NCI-H774 (cell line): Measurements from ENCODE around the gene CEP63.

Experiments used
- DNase-seq: peaks from one replicate; lab custom pipeline; 2025; lab: John Stamatoyannopoulos, UW

The CEP63 gene

DNA sequence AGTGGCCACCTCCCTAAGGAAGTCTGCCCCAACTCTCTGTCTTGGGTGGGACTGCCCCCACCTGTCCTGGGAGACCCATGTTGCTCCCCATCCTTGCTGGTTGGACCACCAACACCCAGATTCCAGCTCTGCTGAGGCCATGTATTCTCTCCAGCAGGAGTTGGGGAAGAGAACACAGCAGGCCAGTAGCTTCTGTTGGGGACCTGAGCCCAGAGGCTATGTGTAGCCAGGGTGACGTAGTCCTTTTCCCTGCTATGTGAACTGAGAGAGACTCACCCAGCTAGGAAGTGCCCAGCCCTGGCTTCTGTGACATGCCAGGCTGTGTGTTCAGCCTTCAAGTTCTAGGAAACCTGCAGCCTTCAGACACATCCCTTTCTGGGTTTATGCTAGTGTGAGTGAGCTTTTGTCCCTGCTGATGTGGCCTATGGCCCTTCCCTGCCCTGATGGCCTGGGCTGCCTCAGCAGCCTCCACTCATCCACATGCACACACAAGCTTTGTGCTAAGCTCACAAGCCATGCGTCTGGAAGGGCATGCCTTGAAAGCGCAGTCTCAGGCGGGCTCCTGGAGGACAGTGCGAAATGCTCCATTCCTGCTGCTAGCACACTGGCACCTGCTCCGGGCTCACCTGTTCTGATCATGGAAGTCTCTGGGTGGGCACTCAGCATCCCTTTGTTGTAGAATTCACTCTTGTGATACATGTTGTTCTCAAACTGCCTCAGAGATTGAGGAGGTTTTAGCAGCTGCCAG is 122.3 kb downstream of the CEP63 start:
- DNase-seq: no peak

- no peak for DNase-seq
Observed at GRCh38 chr3:134608771-134609435, 123.0 kb downstream of the CEP63 start.

DNA sequence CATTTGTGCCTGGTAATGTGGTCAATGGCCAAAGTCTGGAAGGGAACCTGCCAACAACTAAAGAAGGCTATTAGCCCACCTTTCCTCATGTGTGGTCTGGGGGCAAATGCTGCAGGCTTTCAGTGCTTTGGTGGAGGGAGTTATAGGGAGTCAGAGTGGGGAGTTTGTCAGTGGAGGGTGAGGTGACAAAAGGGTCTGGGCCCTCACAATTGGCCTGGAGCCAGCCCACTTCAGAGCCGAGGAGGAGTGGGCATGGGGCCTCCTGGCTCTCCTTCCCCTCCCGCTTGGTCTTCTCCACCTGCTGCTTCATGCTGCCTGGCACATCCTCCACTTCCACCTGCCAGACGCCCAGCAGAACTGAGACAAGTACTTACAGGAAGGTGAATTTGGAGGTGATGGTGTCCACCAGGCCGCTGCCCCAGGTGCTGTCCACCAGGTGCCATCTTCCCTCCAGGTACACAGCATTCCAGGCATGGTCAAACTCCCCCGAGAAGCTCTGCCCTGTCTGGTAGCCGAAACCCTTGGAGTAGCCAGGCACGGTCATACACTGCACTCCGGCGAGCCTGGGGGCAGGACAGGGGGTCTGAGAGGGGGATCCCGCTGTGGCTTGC is 124.1 kb downstream of the CEP63 start:
- no peak for DNase-seq

DNA sequence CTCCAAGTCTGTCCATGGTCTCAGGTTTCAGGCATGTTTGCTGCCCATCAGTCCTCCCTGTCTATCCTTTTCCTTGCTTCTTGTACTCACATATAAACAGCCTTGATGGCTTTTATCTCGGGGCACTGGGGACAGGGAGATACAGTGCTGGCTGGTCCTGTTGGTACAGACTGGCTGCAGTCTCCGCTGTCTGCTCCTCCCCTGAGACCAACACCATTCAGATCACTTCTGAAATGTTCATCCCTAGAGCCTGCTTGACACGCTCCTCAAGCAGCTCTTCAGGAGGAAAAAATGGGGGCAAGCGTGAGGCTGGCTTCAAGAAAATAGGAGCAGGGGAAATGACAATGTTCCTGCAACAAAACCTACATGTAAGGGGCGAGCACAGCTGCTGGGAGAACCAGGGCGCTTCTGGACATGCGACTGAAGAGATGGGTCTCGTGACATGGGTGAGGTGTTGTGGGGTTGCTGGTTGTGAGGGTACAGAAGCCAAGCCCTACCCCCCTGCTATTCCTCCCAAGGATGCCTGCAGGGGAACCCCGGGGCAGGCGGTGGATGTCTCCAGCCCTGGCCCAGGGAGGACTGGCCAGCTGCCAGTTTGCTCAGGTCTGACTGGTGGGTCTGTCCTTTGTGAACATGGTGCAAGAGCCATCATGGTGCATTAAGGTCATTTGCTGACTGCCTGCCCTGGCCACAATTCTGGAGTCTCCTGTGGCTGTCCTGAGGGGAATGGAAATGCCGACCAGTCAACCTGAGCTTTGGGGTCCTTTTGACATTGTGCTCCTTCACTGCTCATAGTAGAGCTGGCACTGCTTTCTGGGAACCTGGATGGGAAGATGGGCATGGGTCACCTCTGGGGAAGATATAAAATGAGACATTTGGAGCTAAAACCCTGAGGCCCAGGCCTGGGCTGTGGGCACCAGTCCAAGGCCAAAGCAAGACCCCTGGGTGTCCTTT is 124.9 kb downstream of the CEP63 start:
- no peak for DNase-seq

GRCh38 chr3:134611516-134611915 is 125.7 kb downstream of the CEP63 start:
- DNase-seq: no peak

GRCh38 chr3:134613006-134613520 is 127.2 kb downstream of the CEP63 start:
- DNase-seq: no peak

- no peak for DNase-seq
Observed at GRCh38 chr3:134614955-134615354, 129.1 kb downstream of the CEP63 start.

GRCh38 chr3:134615743-134616142 is 129.9 kb downstream of the CEP63 start:
- no peak for DNase-seq

DNA sequence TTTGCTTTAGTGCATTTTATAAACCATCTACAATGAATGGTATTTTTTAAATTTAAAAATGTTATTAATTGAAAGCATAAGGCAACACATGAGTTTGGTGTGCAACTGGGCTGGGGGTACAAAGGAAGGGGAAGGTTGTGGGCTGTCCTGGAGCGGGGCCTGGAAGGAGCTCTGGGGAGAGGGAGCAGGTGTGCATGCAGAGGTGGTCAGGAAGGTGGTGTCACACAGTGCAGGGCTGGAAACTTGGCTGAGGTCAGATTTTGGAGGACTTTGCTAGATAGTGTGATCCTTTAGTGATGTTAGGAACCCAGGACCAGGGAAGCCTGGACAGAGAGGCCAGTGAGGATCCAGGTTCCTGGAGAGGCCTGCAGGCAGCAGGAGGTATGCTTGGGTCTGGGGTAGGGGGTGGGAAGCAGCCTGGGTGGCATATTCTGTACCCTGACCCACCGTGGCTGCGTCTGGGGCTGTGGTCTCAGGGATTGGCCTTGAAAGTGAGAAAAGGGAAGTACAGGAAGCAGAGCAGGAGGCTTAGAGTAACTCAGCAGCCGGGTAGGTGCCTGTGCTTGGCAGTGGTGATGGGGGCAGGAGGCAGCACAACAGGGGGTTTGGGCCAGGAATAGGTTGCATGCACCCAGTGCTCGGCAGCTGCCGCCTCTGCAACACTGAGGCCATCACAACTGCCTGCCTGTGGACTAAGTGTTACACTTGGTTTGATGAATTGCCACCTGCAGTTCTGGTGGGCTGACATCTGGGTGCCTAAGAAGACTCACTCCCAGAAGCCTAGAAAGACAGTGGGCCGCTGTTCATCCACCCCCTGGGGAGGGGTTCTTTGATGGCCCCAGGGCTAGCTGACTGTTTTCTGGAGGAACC is 132.0 kb downstream of the CEP63 start:
- no peak for DNase-seq

DNA sequence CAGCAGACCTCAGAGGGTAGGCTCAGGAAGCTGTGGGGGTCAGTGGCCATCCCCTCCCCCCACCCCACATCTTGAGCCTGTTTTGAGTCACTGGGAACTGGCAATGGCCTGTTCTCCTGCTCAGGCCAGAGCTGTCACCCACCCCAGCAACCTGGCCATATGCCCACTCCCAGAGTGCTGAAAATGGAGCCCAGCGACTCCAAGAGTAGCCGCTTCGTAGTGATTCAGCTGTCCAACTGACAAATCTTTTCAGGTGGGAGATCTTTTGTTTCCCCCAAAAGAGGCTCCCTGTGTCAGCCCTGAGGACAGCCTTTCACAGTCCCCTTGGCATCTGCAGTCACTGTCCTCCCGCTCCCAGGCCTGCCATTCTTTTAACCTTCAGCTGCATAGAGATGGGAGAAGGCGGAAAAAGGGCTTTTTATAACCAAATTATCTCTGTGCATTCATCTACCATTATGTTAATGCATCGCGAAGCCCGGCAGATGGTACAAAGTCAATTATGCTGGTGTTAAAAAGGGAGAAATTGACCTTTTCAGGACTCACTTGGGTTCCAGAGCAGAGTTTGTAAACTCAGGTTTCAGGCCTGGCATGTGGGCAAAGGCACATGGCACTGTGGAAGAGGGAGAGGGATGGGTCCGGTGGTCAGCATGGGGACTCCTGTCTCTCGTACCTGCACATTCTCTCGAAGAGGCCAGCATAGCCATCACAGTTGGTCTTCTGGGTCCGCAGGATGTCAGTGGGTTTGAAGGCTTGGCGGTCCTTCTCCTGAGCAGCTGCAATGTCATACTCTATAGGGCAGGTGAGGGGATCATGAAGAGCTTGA is 132.8 kb downstream of the CEP63 start:
- DNase-seq: no peak

- no peak for DNase-seq
Observed at GRCh38 chr3:134619301-134619615, 133.4 kb downstream of the CEP63 start.

- DNase-seq: no peak
Observed at GRCh38 chr3:134619884-134620445, 134.1 kb downstream of the CEP63 start.

- DNase-seq: no peak
Observed at GRCh38 chr3:134620476-134621115, 134.7 kb downstream of the CEP63 start.

DNA sequence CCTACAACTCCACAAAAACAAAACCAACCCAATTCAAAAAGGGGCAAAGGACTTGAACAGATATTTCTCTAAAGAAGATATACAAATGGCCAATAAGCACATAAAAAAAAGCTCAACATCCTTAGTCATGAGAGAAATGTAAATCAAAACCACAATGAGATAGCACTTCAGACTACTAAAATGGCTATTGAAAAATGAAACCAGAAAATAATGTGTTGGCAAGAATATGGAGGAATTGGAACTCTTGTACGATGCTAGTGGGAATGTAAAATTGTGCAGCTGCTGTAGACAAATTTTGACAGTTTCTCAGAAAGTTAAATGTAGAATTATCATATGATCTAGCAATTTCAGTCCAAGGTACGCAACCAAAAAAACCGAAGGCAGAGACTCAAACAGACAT is 136.0 kb downstream of the CEP63 start:
- no peak for DNase-seq

- no peak for DNase-seq
Observed at GRCh38 chr3:134622806-134623365, 137.0 kb downstream of the CEP63 start.

GRCh38 chr3:134623615-134624245 is 137.9 kb downstream of the CEP63 start:
- no peak for DNase-seq
